ENCODE data around the gene TMEM14B.
"Not testable (repeated sequence)": the region's sequence is repeated elsewhere in the genome, so short reads cannot be mapped to it uniquely, and the experiment has no call there.

TMEM14B gene

GRCh38 chr6:10723567-10723881, 24.1 kb upstream of the TMEM14B start:
- peaks cover 38% of the 10 kb centered on the region for H3K36me3 ChIP-seq (ENCODE audit: control insufficient read depth, insufficient read depth, low read length)
- no peaks in the 10 kb centered on the region for H3K9me3 ChIP-seq (ENCODE audit: control insufficient read depth, insufficient read depth, low read length)
- peaks cover 14% of the 10 kb centered on the region for H3K4me1 ChIP-seq (ENCODE audit: control insufficient read depth, insufficient read depth, low read length)
- H3K4me3 ChIP-seq (ENCODE audit: low read depth, low read length): peak overlapping the region; percentile 92
- H3K9ac ChIP-seq (ENCODE audit: low read depth, low read length): peak overlapping the region; percentile 91
- no peaks in the 10 kb centered on the region for H3K27me3 ChIP-seq (ENCODE audit: control insufficient read depth, insufficient read depth, low read length)
- H3K27ac ChIP-seq (ENCODE audit: low read depth, low read length): peak overlapping the region; percentile 95

- Histone ChIP-seq H3K27ac (ENCODE audit: low read depth, low read length) (no peak overlapping the region), H3K4me1 (ENCODE audit: control insufficient read depth, insufficient read depth, low read length) (peaks cover 14% of the 10 kb centered on the region), H3K36me3 (ENCODE audit: control insufficient read depth, insufficient read depth, low read length) (peaks cover 53% of the 10 kb centered on the region), H3K9ac (ENCODE audit: low read depth, low read length) (no peak overlapping the region), H3K27me3 (ENCODE audit: control insufficient read depth, insufficient read depth, low read length) (no peaks in the 10 kb centered on the region), H3K9me3 (ENCODE audit: control insufficient read depth, insufficient read depth, low read length) (no peaks in the 10 kb centered on the region), H3K4me3 (ENCODE audit: low read depth, low read length) (no peak overlapping the region)
These were observed 22.6 kb upstream of the TMEM14B start for GRCh38 chr6:10725044-10725443.

GRCh38 chr6:10725716-10726115, 21.9 kb upstream of the TMEM14B start:
- H3K4me3 ChIP-seq (ENCODE audit: low read depth, low read length): no peak overlapping the region
- peaks cover 14% of the 10 kb centered on the region for H3K4me1 ChIP-seq (ENCODE audit: control insufficient read depth, insufficient read depth, low read length)
- H3K27me3 ChIP-seq (ENCODE audit: control insufficient read depth, insufficient read depth, low read length): no peaks in the 10 kb centered on the region
- no peak overlapping the region for H3K27ac ChIP-seq (ENCODE audit: low read depth, low read length)
- H3K9me3 ChIP-seq (ENCODE audit: control insufficient read depth, insufficient read depth, low read length): no peaks in the 10 kb centered on the region
- no peak overlapping the region for H3K9ac ChIP-seq (ENCODE audit: low read depth, low read length)
- peaks cover 60% of the 10 kb centered on the region for H3K36me3 ChIP-seq (ENCODE audit: control insufficient read depth, insufficient read depth, low read length)

- no peak overlapping the region for H3K9ac ChIP-seq (ENCODE audit: low read depth, low read length)
- H3K4me1 ChIP-seq (ENCODE audit: control insufficient read depth, insufficient read depth, low read length): no peaks in the 10 kb centered on the region
- H3K4me3 ChIP-seq (ENCODE audit: low read depth, low read length): no peak overlapping the region
- H3K27ac ChIP-seq (ENCODE audit: low read depth, low read length): no peak overlapping the region
- H3K9me3 ChIP-seq (ENCODE audit: control insufficient read depth, insufficient read depth, low read length): no peaks in the 10 kb centered on the region
- H3K36me3 ChIP-seq (ENCODE audit: control insufficient read depth, insufficient read depth, low read length): peaks cover 78% of the 10 kb centered on the region
- H3K27me3 ChIP-seq (ENCODE audit: control insufficient read depth, insufficient read depth, low read length): no peaks in the 10 kb centered on the region
These were observed 17.4 kb upstream of the TMEM14B start for GRCh38 chr6:10730254-10730653.

GRCh38 chr6:10733151-10733715, 14.4 kb upstream of the TMEM14B start:
- no peaks in the 10 kb centered on the region for H3K4me1 ChIP-seq (ENCODE audit: control insufficient read depth, insufficient read depth, low read length)
- H3K4me3 ChIP-seq (ENCODE audit: low read depth, low read length): no peak overlapping the region
- H3K9ac ChIP-seq (ENCODE audit: low read depth, low read length): no peak overlapping the region
- H3K27me3 ChIP-seq (ENCODE audit: control insufficient read depth, insufficient read depth, low read length): no peaks in the 10 kb centered on the region
- H3K9me3 ChIP-seq (ENCODE audit: control insufficient read depth, insufficient read depth, low read length): no peaks in the 10 kb centered on the region
- H3K36me3 ChIP-seq (ENCODE audit: control insufficient read depth, insufficient read depth, low read length): peaks cover 49% of the 10 kb centered on the region
- H3K27ac ChIP-seq (ENCODE audit: low read depth, low read length): no peak overlapping the region

GRCh38 chr6:10733863-10734262, 13.7 kb upstream of the TMEM14B start:
- Histone ChIP-seq H3K36me3 (ENCODE audit: control insufficient read depth, insufficient read depth, low read length) (peaks cover 43% of the 10 kb centered on the region), H3K27me3 (ENCODE audit: control insufficient read depth, insufficient read depth, low read length) (no peaks in the 10 kb centered on the region), H3K27ac (ENCODE audit: low read depth, low read length) (no peak overlapping the region), H3K4me1 (ENCODE audit: control insufficient read depth, insufficient read depth, low read length) (no peaks in the 10 kb centered on the region), H3K9ac (ENCODE audit: low read depth, low read length) (no peak overlapping the region), H3K4me3 (ENCODE audit: low read depth, low read length) (no peak overlapping the region), H3K9me3 (ENCODE audit: control insufficient read depth, insufficient read depth, low read length) (no peaks in the 10 kb centered on the region)

GRCh38 chr6:10736731-10737130, 10.9 kb upstream of the TMEM14B start:
- no peak overlapping the region for H3K4me3 ChIP-seq (ENCODE audit: low read depth, low read length)
- H3K36me3 ChIP-seq (ENCODE audit: control insufficient read depth, insufficient read depth, low read length): peaks cover 18% of the 10 kb centered on the region
- no peaks in the 10 kb centered on the region for H3K9me3 ChIP-seq (ENCODE audit: control insufficient read depth, insufficient read depth, low read length)
- H3K27ac ChIP-seq (ENCODE audit: low read depth, low read length): no peak overlapping the region
- no peaks in the 10 kb centered on the region for H3K27me3 ChIP-seq (ENCODE audit: control insufficient read depth, insufficient read depth, low read length)
- H3K9ac ChIP-seq (ENCODE audit: low read depth, low read length): no peak overlapping the region
- H3K4me1 ChIP-seq (ENCODE audit: control insufficient read depth, insufficient read depth, low read length): no peaks in the 10 kb centered on the region

- Histone ChIP-seq H3K9ac (ENCODE audit: low read depth, low read length) (no peak overlapping the region), H3K4me1 (ENCODE audit: control insufficient read depth, insufficient read depth, low read length) (no peaks in the 10 kb centered on the region), H3K9me3 (ENCODE audit: control insufficient read depth, insufficient read depth, low read length) (no peaks in the 10 kb centered on the region), H3K27ac (ENCODE audit: low read depth, low read length) (no peak overlapping the region), H3K4me3 (ENCODE audit: low read depth, low read length) (no peak overlapping the region), H3K27me3 (ENCODE audit: control insufficient read depth, insufficient read depth, low read length) (no peaks in the 10 kb centered on the region), H3K36me3 (ENCODE audit: control insufficient read depth, insufficient read depth, low read length) (no peaks in the 10 kb centered on the region)
These were observed 7.5 kb upstream of the TMEM14B start for GRCh38 chr6:10740061-10740460.

GRCh38 chr6:10741643-10742042, 6.0 kb upstream of the TMEM14B start:
- not testable (repeated sequence) for H3K4me3 ChIP-seq (ENCODE audit: low read depth, low read length); H3K27me3 ChIP-seq (ENCODE audit: control insufficient read depth, insufficient read depth, low read length)

GRCh38 chr6:10742251-10742650, 5.4 kb upstream of the TMEM14B start:
- Histone ChIP-seq H3K4me1 (ENCODE audit: control insufficient read depth, insufficient read depth, low read length) (peaks cover 7% of the 10 kb centered on the region; the same call in 1 of the 2 replicates), H3K27ac (ENCODE audit: low read depth, low read length) (no peak overlapping the region), H3K36me3 (ENCODE audit: control insufficient read depth, insufficient read depth, low read length) (no peaks in the 10 kb centered on the region), H3K9ac (ENCODE audit: low read depth, low read length) (no peak overlapping the region), H3K4me3 (ENCODE audit: low read depth, low read length) (no peak overlapping the region), H3K27me3 (ENCODE audit: control insufficient read depth, insufficient read depth, low read length) (no peaks in the 10 kb centered on the region), H3K9me3 (ENCODE audit: control insufficient read depth, insufficient read depth, low read length) (no peaks in the 10 kb centered on the region)

More at GRCh38 chr6:10741643-10742042, 6.0 kb upstream of the TMEM14B start:
- not testable (repeated sequence) for H3K4me1 ChIP-seq (ENCODE audit: control insufficient read depth, insufficient read depth, low read length); H3K36me3 ChIP-seq (ENCODE audit: control insufficient read depth, insufficient read depth, low read length); H3K27ac ChIP-seq (ENCODE audit: low read depth, low read length); H3K9me3 ChIP-seq (ENCODE audit: control insufficient read depth, insufficient read depth, low read length); H3K9ac ChIP-seq (ENCODE audit: low read depth, low read length)

- Histone ChIP-seq H3K27me3 (ENCODE audit: control insufficient read depth, insufficient read depth, low read length) (no peaks in the 10 kb centered on the region), H3K4me3 (ENCODE audit: low read depth, low read length) (no peak overlapping the region), H3K4me1 (ENCODE audit: control insufficient read depth, insufficient read depth, low read length) (peaks cover 10% of the 10 kb centered on the region), H3K9ac (ENCODE audit: low read depth, low read length) (no peak overlapping the region), H3K9me3 (ENCODE audit: control insufficient read depth, insufficient read depth, low read length) (no peaks in the 10 kb centered on the region), H3K27ac (ENCODE audit: low read depth, low read length) (no peak overlapping the region), H3K36me3 (ENCODE audit: control insufficient read depth, insufficient read depth, low read length) (no peaks in the 10 kb centered on the region)
These were observed 4.1 kb upstream of the TMEM14B start for GRCh38 chr6:10743515-10743914.

- Histone ChIP-seq H3K4me3 (ENCODE audit: low read depth, low read length) (no peak overlapping the region), H3K27me3 (ENCODE audit: control insufficient read depth, insufficient read depth, low read length) (no peaks in the 10 kb centered on the region), H3K27ac (ENCODE audit: low read depth, low read length) (no peak overlapping the region), H3K9me3 (ENCODE audit: control insufficient read depth, insufficient read depth, low read length) (no peaks in the 10 kb centered on the region), H3K4me1 (ENCODE audit: control insufficient read depth, insufficient read depth, low read length) (peaks cover 15% of the 10 kb centered on the region), H3K9ac (ENCODE audit: low read depth, low read length) (no peak overlapping the region), H3K36me3 (ENCODE audit: control insufficient read depth, insufficient read depth, low read length) (peaks cover 14% of the 10 kb centered on the region)
These were observed 2.5 kb upstream of the TMEM14B start for GRCh38 chr6:10745116-10745515.
